H9 (cell line): ENCODE results near the gene ZNF230. TPM values are rescaled to one million over a fixed set of nuclear protein-coding genes. Genes with fewer than 3 reads are reported as not detected.

Source experiments
- DNase-seq: peaks from one replicate; pipeline ENCODE4 v3.0.0-alpha.2; 2017
- H2AFZ ChIP-seq: one replicate; pipeline ENCODE4 v1.6.1; 2013; ENCODE audit warnings: mild to moderate bottlenecking, low read length, control low read depth, moderate library complexity
- H2AK5ac ChIP-seq: 2 replicates; pipeline ENCODE4 v1.6.1; 2013; ENCODE audit warnings: low read length, control low read depth, mixed read lengths; ENCODE audit not compliant: insufficient read length
- H2BK120ac ChIP-seq: one replicate; pipeline ENCODE4 v1.6.1; 2013; ENCODE audit warnings: low read depth, mild to moderate bottlenecking, low read length, control low read depth, inconsistent platforms; ENCODE audit not compliant: poor library complexity, severe bottlenecking
- H2BK12ac ChIP-seq: 2 replicates; pipeline ENCODE4 v1.6.1; 2013; ENCODE audit warnings: low read length, control low read depth, mixed read lengths, low read depth; ENCODE audit not compliant: insufficient read length
- H2BK15ac ChIP-seq: 2 replicates; pipeline ENCODE4 v1.6.1; 2013; ENCODE audit warnings: low read depth, low read length, control low read depth
- H2BK20ac ChIP-seq: one replicate; pipeline ENCODE4 v1.6.1; 2013; ENCODE audit warnings: low read depth, mild to moderate bottlenecking, low read length, control low read depth, inconsistent platforms; ENCODE audit not compliant: poor library complexity, severe bottlenecking
- H2BK5ac ChIP-seq: 2 replicates; pipeline ENCODE4 v1.6.1; 2013; ENCODE audit warnings: low read length, control low read depth, mixed read lengths; ENCODE audit not compliant: insufficient read length
- H3K14ac ChIP-seq: 2 replicates; pipeline ENCODE4 v1.6.1; 2013; ENCODE audit warnings: low read length, control low read depth; ENCODE audit not compliant: insufficient read depth
- H3K18ac ChIP-seq: 2 replicates; pipeline ENCODE4 v1.6.1; 2013; ENCODE audit warnings: low read depth, mild to moderate bottlenecking, mixed read lengths, low read length, control low read depth; ENCODE audit not compliant: insufficient read length
- H3K23ac ChIP-seq: 2 replicates; pipeline ENCODE4 v1.6.1; 2013; ENCODE audit warnings: low read length, control low read depth, mixed read lengths, low read depth; ENCODE audit not compliant: insufficient read length
- H3K23me2 ChIP-seq: 2 replicates; pipeline ENCODE4 v1.6.1; 2013; ENCODE audit warnings: low read depth, mild to moderate bottlenecking, mixed read lengths, low read length, control low read depth; ENCODE audit not compliant: insufficient read length, poor library complexity, severe bottlenecking
- H3K27ac ChIP-seq: 2 replicates; pipeline ENCODE4 v1.5.1; 2013; ENCODE audit warnings: low read length, control low read depth, mixed read lengths, low read depth; ENCODE audit not compliant: insufficient read length
- H3K27me3 ChIP-seq: 2 replicates; pipeline ENCODE4 v1.6.1; 2013; ENCODE audit warnings: low read length, control low read depth, inconsistent platforms; ENCODE audit not compliant: insufficient read depth
- H3K4ac ChIP-seq: 2 replicates; pipeline ENCODE4 v1.6.1; 2013; ENCODE audit warnings: low read depth, mild to moderate bottlenecking, control low read depth, inconsistent platforms, low read length, moderate library complexity
- H3K4me1 ChIP-seq: 2 replicates; pipeline ENCODE4 v1.6.1; 2013; ENCODE audit warnings: low read length, control low read depth, inconsistent platforms; ENCODE audit not compliant: insufficient read depth
- H3K4me2 ChIP-seq: 2 replicates; pipeline ENCODE4 v1.6.1; 2013; ENCODE audit warnings: low read length, control low read depth, mixed read lengths; ENCODE audit not compliant: insufficient read length, insufficient read depth
- H3K56ac ChIP-seq: 2 replicates; pipeline ENCODE4 v1.6.1; 2013; ENCODE audit warnings: low read depth, mild to moderate bottlenecking, mixed read lengths, low read length, control low read depth; ENCODE audit not compliant: insufficient read length
- H3K79me1 ChIP-seq: 2 replicates; pipeline ENCODE4 v1.6.1; 2013; ENCODE audit warnings: low read depth, mild to moderate bottlenecking, moderate library complexity, low read length, control low read depth, inconsistent platforms; ENCODE audit not compliant: insufficient read depth, poor library complexity, severe bottlenecking
- H3K79me2 ChIP-seq: 2 replicates; pipeline ENCODE4 v1.6.1; 2013; ENCODE audit warnings: low read length, control low read depth, inconsistent platforms; ENCODE audit not compliant: insufficient read depth
- H3K9ac ChIP-seq: 2 replicates; pipeline ENCODE4 v1.6.1; 2013; ENCODE audit warnings: low read length, control low read depth, mixed read lengths; ENCODE audit not compliant: insufficient read length; ENCODE audit errors: extremely low read depth
- H3K9me3 ChIP-seq: one replicate; pipeline ENCODE4 v1.6.1; 2013; ENCODE audit warnings: low read depth, low read length, inconsistent platforms; ENCODE audit not compliant: control insufficient read depth
- H3T11ph ChIP-seq: one replicate; pipeline ENCODE4 v1.6.1; 2013; ENCODE audit warnings: mild to moderate bottlenecking, low read length, control low read depth, inconsistent platforms
- H4K20me1 ChIP-seq: one replicate; pipeline ENCODE4 v1.6.1; 2013; ENCODE audit not compliant: control insufficient read depth, insufficient read length, insufficient read depth
- H4K5ac ChIP-seq: 2 replicates; pipeline ENCODE4 v1.6.1; 2013; ENCODE audit warnings: low read depth, mild to moderate bottlenecking, mixed read lengths, low read length, control low read depth; ENCODE audit not compliant: insufficient read length
- H4K8ac ChIP-seq: replicated peaks from 2 replicates; pipeline ENCODE4 v1.6.1; 2013; ENCODE audit warnings: low read length, control low read depth, mixed read lengths, low read depth; ENCODE audit not compliant: insufficient read length
- H4K91ac ChIP-seq: 2 replicates; pipeline ENCODE4 v1.6.1; 2013; ENCODE audit warnings: low read depth, mild to moderate bottlenecking, moderate library complexity, mixed read lengths, low read length, control low read depth; ENCODE audit not compliant: insufficient read length
- H3K27ac Mint-ChIP-seq, 3 experiments: 2 replicates in 2 of 3; 3 replicates in 1 of 3; pipeline ENCODE4 v1.8.0; 2020 to 2021; ENCODE audit warnings: mixed read lengths in 3 of 3, mild to moderate bottlenecking in 1 of 3, moderate library complexity in 1 of 3
- H3K27me3 Mint-ChIP-seq: 2 replicates; pipeline ENCODE4 v1.8.0; 2021; ENCODE audit warnings: low read depth, mild to moderate bottlenecking, moderate library complexity, mixed read lengths
- H3K36me3 Mint-ChIP-seq, 3 experiments: 2 replicates in 2 of 3; 3 replicates in 1 of 3; pipeline ENCODE4 v1.8.0; 2020 to 2021; ENCODE audit warnings: low read depth in 3 of 3, mixed read lengths in 3 of 3; ENCODE audit not compliant: insufficient read depth in 1 of 3
- H3K4me1 Mint-ChIP-seq, 2 experiments: 2 replicates each; pipeline ENCODE4 v1.8.0; 2020; ENCODE audit warnings: mixed read lengths in 2 of 2
- H3K4me3 Mint-ChIP-seq, 2 experiments: 2 replicates in 1 of 2; 3 replicates in 1 of 2; pipeline ENCODE4 v1.8.0; 2020 to 2021; ENCODE audit warnings: mild to moderate bottlenecking in 2 of 2, mixed read lengths in 2 of 2, moderate library complexity in 1 of 2
- H3K9me3 Mint-ChIP-seq, 2 experiments: 2 replicates in 1 of 2; 3 replicates in 1 of 2; pipeline ENCODE4 v1.8.0; 2020; ENCODE audit warnings: mild to moderate bottlenecking in 2 of 2, mixed read lengths in 2 of 2, moderate library complexity in 1 of 2
- WGBS: extraction: QIAGEN DNeasy Blood & Tissue Kit; methylation state at CpG from one replicate; pipeline ENCODE4 v1.1.7; 2013; ENCODE audit warnings: missing lambda C conversion rate, low lambda C conversion rate, mixed read lengths; ENCODE audit not compliant: insufficient read length; ENCODE audit errors: extremely low coverage; 5-methylcytosine and 5-hydroxymethylcytosine counted together
- total RNA-seq: library from RNA; stranded (reverse); gene quantifications from 2 replicates; pipeline ENCODE4 v1.2.1, GENCODE V29; 2021
- TF ChIP-seq, protein P1 (sequence below): fragments of 200-600 bp; sonication (generic); conservative IDR thresholded peaks from 3 replicates; pipeline ENCODE4 v1.8.0; 2021; ENCODE audit warnings: antibody characterized with exemption, mild to moderate bottlenecking

Gene ZNF230
- total RNA-seq, 1 experiment from 2014 or later, result 3.1 TPM

GRCh38 chr19:43983544-43983911, 19.2 kb upstream of the ZNF230 start:
- TF ChIP-seq, protein P1, sequence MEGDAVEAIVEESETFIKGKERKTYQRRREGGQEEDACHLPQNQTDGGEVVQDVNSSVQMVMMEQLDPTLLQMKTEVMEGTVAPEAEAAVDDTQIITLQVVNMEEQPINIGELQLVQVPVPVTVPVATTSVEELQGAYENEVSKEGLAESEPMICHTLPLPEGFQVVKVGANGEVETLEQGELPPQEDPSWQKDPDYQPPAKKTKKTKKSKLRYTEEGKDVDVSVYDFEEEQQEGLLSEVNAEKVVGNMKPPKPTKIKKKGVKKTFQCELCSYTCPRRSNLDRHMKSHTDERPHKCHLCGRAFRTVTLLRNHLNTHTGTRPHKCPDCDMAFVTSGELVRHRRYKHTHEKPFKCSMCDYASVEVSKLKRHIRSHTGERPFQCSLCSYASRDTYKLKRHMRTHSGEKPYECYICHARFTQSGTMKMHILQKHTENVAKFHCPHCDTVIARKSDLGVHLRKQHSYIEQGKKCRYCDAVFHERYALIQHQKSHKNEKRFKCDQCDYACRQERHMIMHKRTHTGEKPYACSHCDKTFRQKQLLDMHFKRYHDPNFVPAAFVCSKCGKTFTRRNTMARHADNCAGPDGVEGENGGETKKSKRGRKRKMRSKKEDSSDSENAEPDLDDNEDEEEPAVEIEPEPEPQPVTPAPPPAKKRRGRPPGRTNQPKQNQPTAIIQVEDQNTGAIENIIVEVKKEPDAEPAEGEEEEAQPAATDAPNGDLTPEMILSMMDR, result no peak
- Histone ChIP-seq H2BK12ac (no peak overlapping the region), H2AK5ac (no peak overlapping the region), H3T11ph (no peak overlapping the region), H2BK120ac (no peak overlapping the region), H2BK20ac (no peak overlapping the region), H3K4me1 (no peaks in the 10 kb centered on the region), H3K18ac (no peak overlapping the region), H4K5ac (no peak overlapping the region), H3K79me1 (peaks cover 3% of the 10 kb centered on the region), H3K9me3 (no peaks in the 10 kb centered on the region), H4K8ac (no peak overlapping the region), H3K79me2 (no peaks in the 10 kb centered on the region; the same call in 1 of the 2 replicates), H4K20me1 (no peaks in the 10 kb centered on the region), H3K9ac (no peak overlapping the region), H2BK15ac (no peak overlapping the region), H4K91ac (no peak overlapping the region), H3K56ac (no peak overlapping the region), H3K23me2 (peaks cover 6% of the 10 kb centered on the region), H3K14ac (no peak overlapping the region), H3K27ac (no peak overlapping the region), H2BK5ac (no peak overlapping the region), H3K4ac (no peak overlapping the region), H3K4me2 (no peak overlapping the region), H2AFZ (no peak overlapping the region), H3K23ac (no peak overlapping the region), H3K27me3 (no peaks in the 10 kb centered on the region)
- Mint-ChIP-seq H3K27me3 (no peaks in the 10 kb centered on the region), H3K4me1 (no peaks in the 10 kb centered on the region; a peak in 1 of 4 replicates), H3K9me3 (peaks cover 23 to 43% of the 10 kb centered on the region in 2 experiments), H3K4me3 (peak overlapping the region; percentile 97 to 98; a peak in 3 of 5 replicates), H3K36me3 (peaks cover 0 to 4% (median under 1%) of the 10 kb centered on the region in 3 experiments; a peak in 5 of 7 replicates), H3K27ac (no peak overlapping the region)
- no CpG with 5 or more reads among the region's 2 CpGs for WGBS
- DNase-seq, result no peak
